HG03066 (cell line): ENCODE measurements around the gene ADCY7.

Experiments used
- ATAC-seq: cut with Tn5 transposase; IDR thresholded peaks from one replicate; pipeline ENCODE4 v1.9.1; 2021; ENCODE audit warnings: low read depth; ENCODE audit not compliant: unreplicated experiment

Gene ADCY7

GRCh38 chr16:50365791-50366575 lies 99.6 kb downstream of the ADCY7 start:
- no peak for ATAC-seq
